ENCODE data around the gene TMEM165. TPM values are rescaled to one million over a fixed set of nuclear protein-coding genes. Genes with fewer than 3 reads are reported as not detected.

TMEM165 gene
- total RNA-seq, 5 donors from 2014 or later (not counting 1 experiment from before 2014, with no cell fraction given), result 48.5 to 65.0 (median 56.8) TPM

DNA sequence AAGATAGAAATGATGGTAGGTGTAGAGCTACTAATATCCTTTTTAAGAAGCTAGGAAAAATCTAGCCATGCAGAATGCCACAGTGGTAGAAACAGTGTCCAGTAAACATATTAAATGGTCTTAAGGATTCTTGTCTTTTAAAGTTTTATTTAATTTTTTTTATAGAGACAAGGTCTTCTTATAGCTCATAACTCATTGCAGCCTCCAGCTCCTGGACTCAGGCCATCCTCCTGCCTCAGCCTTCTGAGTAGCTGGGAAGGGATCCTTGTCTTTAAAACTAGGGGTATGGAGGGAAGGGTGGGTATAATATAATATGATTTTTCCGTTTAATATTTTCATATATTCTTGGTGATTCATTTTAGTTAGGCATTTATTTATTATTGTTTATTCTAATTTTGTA lies 3.8 kb downstream of the TMEM165 start:
- POLR2A ChIA-PET, result interaction anchor here (0.6 kb wide), 3 partner anchors 27 to 145 kb away, joined by 3 to 6 read pairs (median 3); no protein-coding TSS in a partner anchor

DNA sequence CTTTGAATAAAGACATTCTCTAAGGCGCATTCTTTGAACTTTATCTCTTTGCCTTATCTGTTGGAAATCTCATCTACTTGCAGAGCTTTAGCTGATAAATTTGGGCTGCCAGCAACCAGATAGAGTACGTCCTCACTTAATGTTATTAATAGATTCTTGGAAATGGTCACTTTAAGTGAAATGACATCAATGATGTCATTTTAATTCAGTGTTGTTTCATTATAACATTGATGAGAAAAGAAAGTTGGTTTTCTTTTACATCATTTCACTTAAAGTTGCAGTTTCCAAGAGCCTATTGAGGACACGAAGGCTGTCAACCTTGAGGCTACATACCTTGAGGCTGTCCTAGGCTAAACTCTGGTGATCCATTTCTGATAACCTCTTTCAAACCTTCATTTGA lies 9.3 kb downstream of the TMEM165 start:
- Mint-ChIP-seq H3K36me3 (peaks cover 41% of the 10 kb centered on the region), H3K4me1 (peaks cover 41 to 63% (median 54%) of the 10 kb centered on the region in 3 donors), H3K27me3 (no peaks in the 10 kb centered on the region), H3K4me3 (no peak overlapping the region), H3K27ac (no peak overlapping the region), H3K9me3 (no peaks in the 10 kb centered on the region)
- ATAC-seq (replicated peaks in 1 of 4), result no peak
- Histone ChIP-seq H3K27ac (ENCODE audit: low read length) (no peak overlapping the region), H3K4me3 (ENCODE audit: control insufficient read depth in 1 of 2, extremely low read depth in 1 of 2, low read length in 1 of 2) (no peak overlapping the region), H3K36me3 (ENCODE audit: control insufficient read depth in 2 of 2, extremely low read depth in 1 of 2, insufficient read depth in 1 of 2, low read length in 1 of 2) (peaks cover 0 to 15% of the 10 kb centered on the region in 2 donors), H3K9me3 (no peaks in the 10 kb centered on the region), H3K27me3 (replicated peaks in 1 of 2; ENCODE audit: control insufficient read depth in 2 of 2, extremely low read depth in 1 of 2, insufficient read depth in 2 of 2, low read length in 1 of 2) (no peaks in the 10 kb centered on the region), H3K4me1 (ENCODE audit: control insufficient read depth in 1 of 2, extremely low read depth in 1 of 2, insufficient read depth in 2 of 2, low read length in 2 of 2) (peaks cover 2 to 9% of the 10 kb centered on the region in 2 experiments)
- no peak for DNase-seq
- ChIA-PET POLR2A (no interaction called here), CTCF (interaction anchor here in 1 of 2 donors (0.6 kb wide), 1 partner anchor 16 kb away, joined by 3 read pairs; no protein-coding TSS in a partner anchor)
- WGBS (ENCODE audit: insufficient coverage), result 100% methylated on average over 1 of the region's 3 CpGs

More for the DNA sequence above, 3.8 kb downstream of the TMEM165 start:
- Mint-ChIP-seq H3K9me3 (no peaks in the 10 kb centered on the region), H3K4me1 (peaks cover 50 to 58% (median 54%) of the 10 kb centered on the region in 3 donors), H3K36me3 (peaks cover 29% of the 10 kb centered on the region), H3K4me3 (peak overlapping the region; percentile 60 to 96 (median 61)), H3K27ac (no peak overlapping the region), H3K27me3 (no peaks in the 10 kb centered on the region)
- no peak overlapping the region for H3K27ac ChIP-seq (ENCODE audit: low read length)
- WGBS (ENCODE audit: insufficient coverage), result no CpG with 5 or more reads among the region's 1 CpG
- H3K27me3 ChIP-seq (replicated peaks in 1 of 2; ENCODE audit: control insufficient read depth in 2 of 2, extremely low read depth in 1 of 2, insufficient read depth in 2 of 2, low read length in 1 of 2), result no peaks in the 10 kb centered on the region
- H3K4me3 ChIP-seq (ENCODE audit: control insufficient read depth in 1 of 2, extremely low read depth in 1 of 2, low read length in 1 of 2), result no peak overlapping the region
- CTCF ChIA-PET, result interaction anchor here in 1 of 2 donors (1.0 to 1.4 kb wide), 4 partner anchors 9 to 467 kb away, joined by 3 to 4 read pairs (median 4); no protein-coding TSS in a partner anchor
- ATAC-seq (replicated peaks in 1 of 4) (no peak), DNase-seq (no peak)
- H3K36me3 ChIP-seq (ENCODE audit: control insufficient read depth in 2 of 2, extremely low read depth in 1 of 2, insufficient read depth in 1 of 2, low read length in 1 of 2), result peaks cover 0 to 3% of the 10 kb centered on the region in 2 donors
- H3K4me1 ChIP-seq (ENCODE audit: control insufficient read depth in 1 of 2, extremely low read depth in 1 of 2, insufficient read depth in 2 of 2, low read length in 2 of 2), result peaks cover 26 to 29% of the 10 kb centered on the region in 2 experiments
- H3K9me3 ChIP-seq, result no peaks in the 10 kb centered on the region

DNA sequence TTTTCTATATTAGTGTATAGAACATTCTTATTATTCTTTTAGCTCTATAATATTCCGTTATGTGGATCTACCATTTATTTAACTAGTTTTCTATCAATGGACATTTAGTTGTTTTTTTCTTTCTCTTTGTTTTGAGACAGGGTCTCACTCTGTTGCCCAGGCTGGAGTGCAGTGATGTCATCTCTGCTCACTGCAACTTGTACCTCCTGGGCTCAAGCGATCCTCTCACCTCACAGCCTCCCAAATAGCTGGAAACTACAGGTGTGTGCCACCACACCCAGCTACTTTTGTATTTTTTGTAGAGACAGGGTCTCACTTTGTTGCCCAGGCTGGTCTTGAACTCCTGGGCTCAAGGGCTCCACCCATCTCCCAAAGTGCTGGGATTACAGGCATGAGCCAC lies 10.8 kb downstream of the TMEM165 start:
- no peak for ATAC-seq (replicated peaks in 1 of 4)
- POLR2A ChIA-PET, result interaction anchor here (0.6 to 1.5 kb wide), 2 partner anchors 12 to 39 kb away, joined by 3 read pairs; no protein-coding TSS in a partner anchor
- H3K27ac Mint-ChIP-seq, result no peak overlapping the region

GRCh38 chr4:55407119-55407518 lies 11.4 kb downstream of the TMEM165 start:
- Histone ChIP-seq H3K4me1 (ENCODE audit: control insufficient read depth in 1 of 2, extremely low read depth in 1 of 2, insufficient read depth in 2 of 2, low read length in 2 of 2) (peaks cover 2 to 6% of the 10 kb centered on the region in 2 experiments), H3K36me3 (ENCODE audit: control insufficient read depth in 2 of 2, extremely low read depth in 1 of 2, insufficient read depth in 1 of 2, low read length in 1 of 2) (peaks cover 0 to 18% of the 10 kb centered on the region in 2 donors), H3K27ac (ENCODE audit: low read length) (no peak overlapping the region), H3K9me3 (no peaks in the 10 kb centered on the region), H3K4me3 (ENCODE audit: control insufficient read depth in 1 of 2, extremely low read depth in 1 of 2, low read length in 1 of 2) (no peak overlapping the region), H3K27me3 (replicated peaks in 1 of 2; ENCODE audit: control insufficient read depth in 2 of 2, extremely low read depth in 1 of 2, insufficient read depth in 2 of 2, low read length in 1 of 2) (no peaks in the 10 kb centered on the region)
- H3K9me3 Mint-ChIP-seq, result no peaks in the 10 kb centered on the region
- ATAC-seq (replicated peaks in 1 of 4), result no peak
- 64% methylated on average over 2 of the region's 3 CpGs for WGBS (ENCODE audit: insufficient coverage)
- H3K4me3 Mint-ChIP-seq, result no peak overlapping the region
- no peak for DNase-seq
- H3K27me3 Mint-ChIP-seq, result no peaks in the 10 kb centered on the region
- CTCF ChIA-PET, result no interaction called here
- no peak overlapping the region for H3K27ac Mint-ChIP-seq
- peaks cover 37% of the 10 kb centered on the region for H3K36me3 Mint-ChIP-seq
- POLR2A ChIA-PET, result no interaction called here
- peaks cover 34 to 62% (median 51%) of the 10 kb centered on the region in 3 donors for H3K4me1 Mint-ChIP-seq

More for the DNA sequence above, 10.8 kb downstream of the TMEM165 start:
- CTCF ChIA-PET, result interaction anchor here in 1 of 2 donors (0.8 to 1.0 kb wide), 2 partner anchors 11 to 13 kb away, joined by 3 read pairs; partner anchors contain the start of gene TMEM165
- Histone ChIP-seq H3K27me3 (replicated peaks in 1 of 2; ENCODE audit: control insufficient read depth in 2 of 2, extremely low read depth in 1 of 2, insufficient read depth in 2 of 2, low read length in 1 of 2) (no peaks in the 10 kb centered on the region), H3K9me3 (no peaks in the 10 kb centered on the region), H3K4me3 (ENCODE audit: control insufficient read depth in 1 of 2, extremely low read depth in 1 of 2, low read length in 1 of 2) (no peak overlapping the region), H3K4me1 (ENCODE audit: control insufficient read depth in 1 of 2, extremely low read depth in 1 of 2, insufficient read depth in 2 of 2, low read length in 2 of 2) (peaks cover 2 to 6% of the 10 kb centered on the region in 2 experiments), H3K36me3 (ENCODE audit: control insufficient read depth in 2 of 2, extremely low read depth in 1 of 2, insufficient read depth in 1 of 2, low read length in 1 of 2) (peaks cover 0 to 14% of the 10 kb centered on the region in 2 donors), H3K27ac (ENCODE audit: low read length) (no peak overlapping the region)
- peaks cover 34 to 58% (median 47%) of the 10 kb centered on the region in 3 donors for H3K4me1 Mint-ChIP-seq
- no peaks in the 10 kb centered on the region for H3K27me3 Mint-ChIP-seq
- H3K4me3 Mint-ChIP-seq, result no peak overlapping the region
- H3K9me3 Mint-ChIP-seq, result no peaks in the 10 kb centered on the region
- 100% methylated on average over 1 of the region's 2 CpGs for WGBS (ENCODE audit: insufficient coverage)
- no peak for DNase-seq
- H3K36me3 Mint-ChIP-seq, result peaks cover 33% of the 10 kb centered on the region

DNA sequence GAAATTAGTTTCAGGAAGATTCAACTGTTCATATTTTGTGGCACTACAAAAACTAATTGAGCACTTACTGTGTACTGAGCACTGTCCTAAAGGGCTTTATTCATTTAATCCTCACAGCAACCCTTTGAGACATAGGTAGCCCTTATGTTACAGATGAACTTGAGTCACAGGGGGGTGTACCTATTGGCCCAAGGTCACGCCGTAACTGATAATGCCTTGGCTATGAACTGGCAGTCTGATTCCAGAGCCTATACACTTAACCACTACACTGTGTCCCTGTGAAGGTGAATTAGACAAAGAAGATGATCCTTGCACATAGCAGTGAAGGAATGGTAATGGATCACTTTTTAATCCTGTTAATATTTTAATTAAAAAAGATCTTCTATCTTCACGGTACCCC lies 12.0 kb downstream of the TMEM165 start:
- H3K36me3 ChIP-seq (ENCODE audit: control insufficient read depth in 2 of 2, extremely low read depth in 1 of 2, insufficient read depth in 1 of 2, low read length in 1 of 2), result peaks cover 0 to 18% of the 10 kb centered on the region in 2 donors
- H3K27ac ChIP-seq (ENCODE audit: low read length), result no peak overlapping the region
- ChIA-PET POLR2A (no interaction called here), CTCF (interaction anchor here (0.6 to 1.2 kb wide), 4 partner anchors 8 to 1583 kb away, joined by 3 to 4 read pairs (median 3); no protein-coding TSS in a partner anchor)
- no peaks in the 10 kb centered on the region for H3K27me3 ChIP-seq (replicated peaks in 1 of 2; ENCODE audit: control insufficient read depth in 2 of 2, extremely low read depth in 1 of 2, insufficient read depth in 2 of 2, low read length in 1 of 2)
- H3K27ac Mint-ChIP-seq, result no peak overlapping the region
- peaks cover 37% of the 10 kb centered on the region for H3K36me3 Mint-ChIP-seq
- peaks cover 34 to 62% (median 53%) of the 10 kb centered on the region in 3 donors for H3K4me1 Mint-ChIP-seq
- ATAC-seq (replicated peaks in 1 of 4), result no peak
- H3K9me3 ChIP-seq, result no peaks in the 10 kb centered on the region
- DNase-seq, result no peak
- no peak overlapping the region for H3K4me3 Mint-ChIP-seq
- WGBS (ENCODE audit: insufficient coverage), result no CpG with 5 or more reads among the region's 3 CpGs
- H3K4me1 ChIP-seq (ENCODE audit: control insufficient read depth in 1 of 2, extremely low read depth in 1 of 2, insufficient read depth in 2 of 2, low read length in 2 of 2), result peaks cover 2 to 6% of the 10 kb centered on the region in 2 experiments
- H3K4me3 ChIP-seq (ENCODE audit: control insufficient read depth in 1 of 2, extremely low read depth in 1 of 2, low read length in 1 of 2), result no peak overlapping the region
- no peaks in the 10 kb centered on the region for H3K27me3 Mint-ChIP-seq
- H3K9me3 Mint-ChIP-seq, result no peaks in the 10 kb centered on the region

DNA sequence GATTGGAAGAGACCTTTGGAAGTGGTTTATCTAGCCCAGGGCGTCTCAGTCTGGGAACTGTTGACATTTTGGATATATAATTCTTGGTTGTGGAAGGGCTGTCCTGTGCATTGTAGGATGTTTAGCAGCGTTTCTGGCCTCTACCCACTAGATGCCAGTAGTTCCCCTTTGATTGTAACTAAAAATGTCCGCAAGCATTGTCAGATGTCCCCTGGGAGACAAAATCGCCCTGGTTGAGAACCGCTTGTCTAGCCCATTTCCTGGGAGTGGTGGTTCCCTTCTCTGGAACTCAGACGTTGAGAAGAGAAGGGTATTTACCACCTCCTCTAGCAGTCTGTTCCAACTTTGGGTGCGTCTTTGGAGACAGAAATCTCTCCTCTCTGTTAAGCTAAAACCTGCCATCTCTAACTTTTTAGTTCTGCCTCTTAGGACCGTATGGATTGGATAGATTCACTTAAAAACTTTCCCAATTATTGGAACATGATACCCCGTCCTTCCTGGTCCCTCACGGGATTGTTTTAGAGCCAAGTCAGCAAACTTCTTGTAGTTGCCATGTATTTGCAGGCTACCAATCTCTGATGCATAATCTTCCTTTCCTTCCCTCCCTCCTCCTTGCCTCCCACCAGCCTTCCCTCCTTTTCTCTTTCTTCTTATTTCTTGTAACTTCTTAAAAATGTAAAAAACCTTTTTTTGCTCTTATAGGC lies 13.9 kb downstream of the TMEM165 start:
- Mint-ChIP-seq H3K4me3 (no peak overlapping the region), H3K27ac (peak overlapping the region in 1 of 2 donors; percentile 79), H3K27me3 (no peaks in the 10 kb centered on the region), H3K4me1 (peaks cover 34 to 54% (median 45%) of the 10 kb centered on the region in 3 donors), H3K9me3 (no peaks in the 10 kb centered on the region), H3K36me3 (peaks cover 27% of the 10 kb centered on the region)
- Histone ChIP-seq H3K36me3 (ENCODE audit: control insufficient read depth in 2 of 2, extremely low read depth in 1 of 2, insufficient read depth in 1 of 2, low read length in 1 of 2) (peaks cover 0 to 22% of the 10 kb centered on the region in 2 donors), H3K27ac (ENCODE audit: low read length) (no peak overlapping the region), H3K4me1 (ENCODE audit: control insufficient read depth in 1 of 2, extremely low read depth in 1 of 2, insufficient read depth in 2 of 2, low read length in 2 of 2) (peaks cover 2 to 6% of the 10 kb centered on the region in 2 experiments), H3K4me3 (ENCODE audit: control insufficient read depth in 1 of 2, extremely low read depth in 1 of 2, low read length in 1 of 2) (no peak overlapping the region), H3K27me3 (replicated peaks in 1 of 2; ENCODE audit: control insufficient read depth in 2 of 2, extremely low read depth in 1 of 2, insufficient read depth in 2 of 2, low read length in 1 of 2) (no peaks in the 10 kb centered on the region), H3K9me3 (no peaks in the 10 kb centered on the region)
- peak in 1 of 4 experiments; percentile 57 for ATAC-seq (replicated peaks in 1 of 4)
- 90% methylated on average over 5 of the region's 10 CpGs for WGBS (ENCODE audit: insufficient coverage)
- ChIA-PET POLR2A (interaction anchor here in 1 of 2 donors (0.6 to 0.8 kb wide), 2 partner anchors 12 to 131 kb away, joined by 3 to 4 read pairs; no protein-coding TSS in a partner anchor), CTCF (interaction anchor here (1.4 to 1.5 kb wide), 4 partner anchors 10 to 145 kb away, joined by 3 to 5 read pairs (median 4); no protein-coding TSS in a partner anchor)
- DNase-seq, result peak in 4 of 35 experiments; percentile 4 to 32 (median 18)
